IMR-90 (cell line): Measurements from ENCODE around the gene MGAT4A. TPM values are rescaled to one million over a fixed set of nuclear protein-coding genes. Genes with fewer than 3 reads are reported as not detected.

Experiments
- ATAC-seq: fragments of 200-7000 bp; cut with Tn5 transposase; 2 replicates; pipeline ENCODE4 v1.9.1; 2020; ENCODE audit warnings: low read depth, mild to moderate bottlenecking, moderate library complexity
- BruUV-seq: library from RNA; stranded (reverse); fragments of 400-500 nt; replicated peaks from 2 replicates; lab custom pipeline; 2021; lab: Mats Ljungman, UMichigan
- CTCF ChIA-PET: fragments of 300-600 bp; formaldehyde crosslinking; extraction: SDS; loops from one replicate; lab custom pipeline; 2021; ENCODE audit warnings: antibody characterized with exemption; lab: Yijun Ruan, JAX
- POLR2A ChIA-PET: fragments of 300-600 bp; sonication (Branson Sonifier 250); formaldehyde crosslinking; loops from one replicate; lab custom pipeline; 2022; ENCODE audit warnings: antibody characterized with exemption; ENCODE audit not compliant: unreplicated experiment; lab: Charles Lee
- DNase-seq: peaks from one replicate; pipeline ENCODE4 v3.0.0; 2013
- H2AFZ ChIP-seq: replicated peaks from 2 replicates; pipeline ENCODE3; 2013; ENCODE audit warnings: low read length, mild to moderate bottlenecking; ENCODE audit not compliant: poor library complexity
- H2AK5ac ChIP-seq: 2 replicates; pipeline ENCODE4 v1.6.1; 2013; ENCODE audit warnings: low read depth, low read length, inconsistent platforms
- H2AK9ac ChIP-seq: replicated peaks from 2 replicates; pipeline ENCODE3; 2013; ENCODE audit warnings: mild to moderate bottlenecking, low read depth, low read length, moderate library complexity; ENCODE audit not compliant: poor library complexity
- H2BK120ac ChIP-seq: 2 replicates; pipeline ENCODE4 v1.6.1; 2013; ENCODE audit warnings: low read depth, low read length, inconsistent platforms
- H2BK15ac ChIP-seq: 3 replicates; pipeline ENCODE4 v1.6.1; 2013; ENCODE audit warnings: low read depth, low read length, inconsistent platforms
- H2BK20ac ChIP-seq: 2 replicates; pipeline ENCODE4 v1.6.1; 2013; ENCODE audit warnings: low read depth, mild to moderate bottlenecking, inconsistent platforms, low read length, moderate library complexity
- H2BK5ac ChIP-seq: 2 replicates; pipeline ENCODE4 v1.6.1; 2013; ENCODE audit warnings: mild to moderate bottlenecking, low read depth, low read length, inconsistent platforms; ENCODE audit not compliant: poor library complexity, severe bottlenecking
- H3K14ac ChIP-seq: replicated peaks from 2 replicates; pipeline ENCODE4 v1.6.1; 2013; ENCODE audit warnings: low read depth, low read length, inconsistent platforms
- H3K18ac ChIP-seq: 2 replicates; pipeline ENCODE4 v1.6.1; 2013; ENCODE audit warnings: low read depth, low read length, control low read depth
- H3K23ac ChIP-seq: 2 replicates; pipeline ENCODE4 v1.6.1; 2013; ENCODE audit warnings: low read depth, low read length, inconsistent platforms
- H3K27ac ChIP-seq: 2 replicates; pipeline ENCODE4 v1.5.1; 2013; ENCODE audit warnings: mild to moderate bottlenecking, control low read depth, low read length; ENCODE audit not compliant: insufficient read depth
- H3K27me3 ChIP-seq: 2 replicates; pipeline ENCODE4 v1.6.1; 2013; ENCODE audit warnings: low read length; ENCODE audit not compliant: control insufficient read depth, insufficient read depth
- H3K36me3 ChIP-seq: 2 replicates; pipeline ENCODE4 v1.6.1; 2013; ENCODE audit warnings: low read length, mixed read lengths; ENCODE audit not compliant: control insufficient read depth, insufficient read depth
- H3K4ac ChIP-seq: 2 replicates; pipeline ENCODE4 v1.6.1; 2013; ENCODE audit warnings: low read depth, low read length, inconsistent platforms
- H3K4me1 ChIP-seq: 2 replicates; pipeline ENCODE4 v1.6.1; 2013; ENCODE audit warnings: low read length, mixed read lengths; ENCODE audit not compliant: control insufficient read depth, insufficient read depth
- H3K4me2 ChIP-seq: 2 replicates; pipeline ENCODE4 v1.6.1; 2013; ENCODE audit warnings: low read depth, mild to moderate bottlenecking, control low read depth, low read length, moderate library complexity
- H3K4me3 ChIP-seq: 2 replicates; pipeline ENCODE4 v1.5.1; 2013; ENCODE audit warnings: low read depth, mild to moderate bottlenecking, control low read depth, low read length, moderate library complexity; ENCODE audit not compliant: insufficient read depth
- H3K56ac ChIP-seq: 2 replicates; pipeline ENCODE4 v1.6.1; 2013; ENCODE audit warnings: low read length, inconsistent platforms; ENCODE audit not compliant: insufficient read depth; ENCODE audit errors: extremely low read depth
- H3K79me1 ChIP-seq, 2 experiments: 2 replicates each; pipeline ENCODE4 v1.6.1; 2013; ENCODE audit warnings: low read length in 2 of 2, inconsistent platforms in 1 of 2, low read depth in 1 of 2
- H3K9ac ChIP-seq: 2 replicates; pipeline ENCODE4 v1.6.1; 2013; ENCODE audit warnings: low read depth, low read length, control low read depth
- H3K9me1 ChIP-seq: 2 replicates; pipeline ENCODE4 v1.6.1; 2013; ENCODE audit warnings: low read length, inconsistent platforms; ENCODE audit not compliant: insufficient read depth
- H3K9me3 ChIP-seq: 2 replicates; pipeline ENCODE4 v1.6.1; 2013; ENCODE audit warnings: low read length; ENCODE audit not compliant: control insufficient read depth, insufficient read depth
- H4K20me1 ChIP-seq: 2 replicates; pipeline ENCODE4 v1.6.1; 2013; ENCODE audit warnings: low read length, inconsistent platforms; ENCODE audit not compliant: insufficient read depth
- H4K5ac ChIP-seq: 2 replicates; pipeline ENCODE4 v1.6.1; 2013; ENCODE audit warnings: mild to moderate bottlenecking, low read depth, low read length, control low read depth
- H4K8ac ChIP-seq, 2 experiments: 2 replicates each; pipeline ENCODE4 v1.6.1; 2013; ENCODE audit warnings: low read depth in 2 of 2, low read length in 2 of 2, control low read depth in 1 of 2, inconsistent platforms in 1 of 2
- H4K91ac ChIP-seq: 2 replicates; pipeline ENCODE4 v1.6.1; 2013; ENCODE audit warnings: low read depth, low read length, inconsistent platforms; ENCODE audit not compliant: insufficient read depth
- BHLHE40 ChIP-seq: fragments of 150-350 bp; IDR thresholded peaks from 2 replicates; pipeline ENCODE4 v1.6.1; 2016; ENCODE audit warnings: mild to moderate bottlenecking, low read depth, low read length
- CEBPB ChIP-seq: IDR thresholded peaks from 2 replicates; pipeline ENCODE4 v1.6.1; 2012; ENCODE audit warnings: low read depth, low read length, improper control_type of control experiment
- WGBS, 2 experiments: methylation state at CpG; one replicate each; pipeline versions ENCODE4 v1.1.5 to v1.1.7; 2013; ENCODE audit warnings: missing lambda C conversion rate in 2 of 2; ENCODE audit not compliant: insufficient read length in 1 of 2; ENCODE audit errors: extremely low coverage in 2 of 2; 5-methylcytosine and 5-hydroxymethylcytosine counted together
- dilution Hi-C: fragments of 300-500 bp; cut with HindIII; formaldehyde crosslinking; loops from one replicate; pipeline ENCODE4 v1.14.3; 2018; ENCODE audit warnings: low sequenced_read_pairs; ENCODE audit not compliant: unreplicated experiment
- in situ Hi-C: fragments of 300-500 bp; cut with MboI; formaldehyde crosslinking; loops from 3 replicates; pipeline ENCODE4 v1.14.3; 2019; ENCODE audit warnings: low sequenced_read_pairs, inconsistent platforms, mixed read lengths
- intact Hi-C: fragments of 100-400 bp; cut with micrococcal nuclease; formaldehyde crosslinking; loops from 2 replicates; pipeline ENCODE4 v1.10.0; 2022
- polyA plus RNA-seq, 3 experiments: library from polyadenylated mRNA; depleted of rRNA; stranded (reverse); fragments of >200 nt; gene quantifications; 2 replicates each; pipeline ENCODE4 v1.2.3, GENCODE V29; 2012; ENCODE audit warnings: low replicate concordance in 1 of 3
- total RNA-seq: library from RNA; depleted of rRNA; stranded (reverse); fragments of >200 nt; gene quantifications from 2 replicates; pipeline ENCODE4 v1.2.3, GENCODE V29; 2012

Gene MGAT4A
- total and polyA plus RNA-seq, 2 of the 4 experiments (the other 2 are of a cell fraction) = under 0.01 TPM; not detected in 1

GRCh38 chr2:98647636-98648035 lies 83.3 kb downstream of the MGAT4A start:
- TF ChIP-seq CEBPB (no peak), BHLHE40 (no peak)
- no peaks in the 10 kb centered on the region for H3K36me3 ChIP-seq
- in situ Hi-C loops = loop anchor here (5.0 to 25.0 kb wide), 3 partner anchors 197 to 865 kb away; no protein-coding TSS in a partner anchor
- H3K4me2 ChIP-seq = no peak overlapping the region
- ATAC-seq (no peak), DNase-seq (peak; percentile 3)
- no peak overlapping the region for H3K18ac ChIP-seq
- H3K56ac ChIP-seq = no peak overlapping the region
- H2BK20ac ChIP-seq = no peak overlapping the region
- H2AK5ac ChIP-seq = no peak overlapping the region
- H2AK9ac ChIP-seq = no peak overlapping the region
- H4K8ac ChIP-seq = no peak overlapping the region
- H3K14ac ChIP-seq = no peak overlapping the region
- H3K27ac ChIP-seq = no peak overlapping the region
- no peak overlapping the region for H3K23ac ChIP-seq
- H3K4me1 ChIP-seq = no peaks in the 10 kb centered on the region
- no peak overlapping the region for H3K4ac ChIP-seq
- CTCF ChIA-PET = no interaction called here
- intact Hi-C loops = no loop called here
- H3K9ac ChIP-seq = no peak overlapping the region
- POLR2A ChIA-PET = no interaction called here
- H2BK5ac ChIP-seq = no peak overlapping the region
- H3K4me3 ChIP-seq = no peak overlapping the region
- no peaks in the 10 kb centered on the region for H3K9me3 ChIP-seq
- no TSS peak for BruUV-seq
- dilution Hi-C loops = no loop called here
- 100% methylated on average over 1 of the region's 5 CpGs; no CpG with 5 or more reads in 1 of the 2 experiments for whole genome bisulfite sequencing, 2 experiments
- no peak overlapping the region for H4K91ac ChIP-seq
- no peaks in the 10 kb centered on the region for H3K9me1 ChIP-seq
- H4K5ac ChIP-seq = no peak overlapping the region
- no peak overlapping the region for H2BK120ac ChIP-seq
- H3K27me3 ChIP-seq = peaks cover 4% of the 10 kb centered on the region
- H4K20me1 ChIP-seq = no peaks in the 10 kb centered on the region
- H2AFZ ChIP-seq = no peak overlapping the region
- no peak overlapping the region for H2BK15ac ChIP-seq
- no peaks in the 10 kb centered on the region for H3K79me1 ChIP-seq
